GM08714 (cell line): Measurements from ENCODE around the gene SYCP2.

ENCODE experiments used
- H3K4me3 ChIP-seq: fragments of 200-500 bp; sonication (Bioruptor generic); 2 replicates; pipeline ENCODE4 v1.5.1; 2014; ENCODE audit warnings: mild to moderate bottlenecking, low read length, inconsistent platforms
- ZNF274 ChIP-seq: IDR thresholded peaks from 2 replicates; pipeline ENCODE4 v1.6.1; 2012; ENCODE audit warnings: mild to moderate bottlenecking, low read depth, low read length

Gene SYCP2

DNA sequence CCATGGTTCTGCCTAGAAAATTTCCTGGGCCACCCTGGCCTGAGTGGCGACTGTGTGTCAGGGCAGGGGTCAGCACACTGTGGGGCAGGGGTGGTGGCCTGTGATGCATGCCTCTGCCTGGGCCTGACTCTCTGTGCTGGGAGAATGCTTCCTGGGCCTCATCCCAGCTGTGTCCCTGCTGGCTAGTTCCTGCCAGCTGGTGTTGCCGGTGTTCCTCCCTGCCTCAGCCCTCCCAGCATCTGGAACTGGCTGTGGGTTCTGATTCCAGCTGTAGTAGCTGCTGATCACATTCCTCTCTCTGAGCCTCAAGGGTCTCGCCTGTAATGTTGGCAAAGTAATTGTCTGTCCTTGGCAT lies 101.5 kb downstream of the SYCP2 start:
- TF ChIP-seq ZNF274: no peak
- no peak overlapping the region for H3K4me3 ChIP-seq

DNA sequence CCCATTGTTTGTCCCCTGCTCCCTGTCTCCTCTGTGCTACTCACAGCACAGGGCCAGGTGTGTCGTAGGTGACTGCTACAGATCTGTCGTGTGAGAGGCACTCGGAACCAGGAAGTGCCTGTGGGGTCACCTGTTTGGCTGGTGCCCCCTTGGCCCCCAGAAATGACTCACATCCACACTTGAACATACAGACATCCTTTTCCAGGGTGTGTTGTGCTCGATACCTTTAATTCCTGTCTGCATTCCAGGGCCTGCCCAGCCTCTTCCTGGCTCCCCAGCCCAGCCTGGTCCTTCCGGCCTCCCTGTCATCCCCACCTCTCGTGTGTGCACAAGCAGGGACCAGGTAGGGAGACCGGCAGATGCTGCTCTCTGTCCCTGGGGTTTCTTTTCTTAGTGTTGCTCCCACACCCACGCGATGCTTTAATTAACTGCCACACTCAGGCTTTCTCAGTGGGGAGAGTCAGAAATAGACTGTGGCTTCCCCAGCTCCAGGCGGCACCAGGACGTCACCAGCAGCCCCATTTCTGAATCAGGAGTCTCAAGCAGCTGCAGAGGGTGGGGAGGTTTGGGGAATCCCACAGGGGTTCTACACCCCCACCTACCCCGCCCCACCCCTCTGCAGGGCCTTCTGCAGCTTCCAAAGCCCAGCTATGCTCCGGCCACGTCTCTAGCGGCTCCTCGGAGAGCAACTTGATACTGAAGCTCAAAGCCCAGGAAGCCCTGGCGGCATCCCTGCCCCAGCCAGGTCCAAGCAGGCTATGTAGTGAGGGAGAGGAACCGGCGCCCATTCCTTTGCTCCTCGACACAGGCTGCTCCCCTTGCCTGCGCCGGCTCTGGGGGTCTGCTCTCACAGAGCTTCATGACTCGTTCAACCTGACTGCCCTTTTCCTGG lies 102.2 kb downstream of the SYCP2 start:
- no peak overlapping the region for H3K4me3 ChIP-seq
- no peak for TF ChIP-seq ZNF274

DNA sequence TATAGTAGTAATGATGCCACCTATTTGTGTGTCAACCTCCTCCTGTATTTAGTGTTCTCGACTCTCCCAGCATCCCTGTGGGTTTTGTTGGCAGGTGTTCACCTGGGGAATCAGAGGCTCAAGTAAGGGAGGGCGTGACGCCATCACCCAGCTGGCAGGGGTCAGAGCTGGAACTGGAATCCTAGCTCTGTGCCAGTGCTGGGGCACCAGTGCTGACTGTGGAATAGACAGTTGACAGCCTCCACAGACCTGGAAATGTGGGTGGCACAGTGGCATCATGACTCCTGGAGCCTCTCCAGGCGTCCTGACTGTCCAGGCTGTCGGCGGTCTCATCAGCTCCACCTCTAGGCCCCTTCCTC lies 102.8 kb downstream of the SYCP2 start:
- H3K4me3 ChIP-seq: no peak overlapping the region
- TF ChIP-seq ZNF274: no peak

DNA sequence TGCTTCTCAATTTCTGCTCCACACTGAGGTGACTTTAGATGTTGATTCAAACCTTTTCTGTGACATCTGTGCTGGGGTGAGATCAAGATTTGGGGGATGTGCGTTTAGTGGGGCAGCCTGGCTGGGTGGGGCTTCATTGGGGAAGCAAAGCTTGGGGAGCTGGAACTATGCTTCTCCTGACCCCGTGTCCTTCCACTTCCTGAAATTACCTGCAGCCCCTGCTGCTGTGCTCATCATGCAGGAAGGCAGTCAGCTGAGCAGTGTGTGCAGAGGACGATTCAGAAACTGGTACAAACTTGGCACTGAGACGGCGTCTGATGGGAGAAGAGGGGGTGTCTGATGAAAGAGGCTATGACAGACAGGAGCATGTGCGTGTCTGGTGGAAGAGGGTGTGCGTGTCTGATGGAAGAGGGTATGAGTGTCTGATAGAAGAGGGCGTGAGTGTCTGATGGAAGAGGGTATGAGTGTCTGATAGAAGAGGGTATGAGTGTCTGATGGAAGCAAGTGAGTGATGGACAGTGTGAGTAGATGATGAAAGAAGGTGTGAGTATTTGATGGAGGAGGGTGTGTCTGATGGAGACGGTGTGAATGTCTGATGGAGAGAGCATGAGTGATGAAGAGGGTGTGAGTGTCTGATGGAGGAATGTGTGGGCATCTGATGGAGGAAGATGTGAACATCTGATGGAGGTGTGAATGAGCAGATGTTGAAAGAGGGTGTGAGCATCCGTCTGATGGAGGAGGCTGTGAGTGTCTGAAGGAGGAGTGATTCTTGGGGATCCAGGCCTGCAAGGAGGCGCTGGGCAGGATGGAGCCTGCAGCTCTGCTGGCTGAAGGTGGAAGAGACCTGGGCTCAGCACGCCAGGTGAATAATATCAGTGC lies 103.4 kb downstream of the SYCP2 start:
- TF ChIP-seq ZNF274: no peak
- H3K4me3 ChIP-seq: no peak overlapping the region

DNA sequence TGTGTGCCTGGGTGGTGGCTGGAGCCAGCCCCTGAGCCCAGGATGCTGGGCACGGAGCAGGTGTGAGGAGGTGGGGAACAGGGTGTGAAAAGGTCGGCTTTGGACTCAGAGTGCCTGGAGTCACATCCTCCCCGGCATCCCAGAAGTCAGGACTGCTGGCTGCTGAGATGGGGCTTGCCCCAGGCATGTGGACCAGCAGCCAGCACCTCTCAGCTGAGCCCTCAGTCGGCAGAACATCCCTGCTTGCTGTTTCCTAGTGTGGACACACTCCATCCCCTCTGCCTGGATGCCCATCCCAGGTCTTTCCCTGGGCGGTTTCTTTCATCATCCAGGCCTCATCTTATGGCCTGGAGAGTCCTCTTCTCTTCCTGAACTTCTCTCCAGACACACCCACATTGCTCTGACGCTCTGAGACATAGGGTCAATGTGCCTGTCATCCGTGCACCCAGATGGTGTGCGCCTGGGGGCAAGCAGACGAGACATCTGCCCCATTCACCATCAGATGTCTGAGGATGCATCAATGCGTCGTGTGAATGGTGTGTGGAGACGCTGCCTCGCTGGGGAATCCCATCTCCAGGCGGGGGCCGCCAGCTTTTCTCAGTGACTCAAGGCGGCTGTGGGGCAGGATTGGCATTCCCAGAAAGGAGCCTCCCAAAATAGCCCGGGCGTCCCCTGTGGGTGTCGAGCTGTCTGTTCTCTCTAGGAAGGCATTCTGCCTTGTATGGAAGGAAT lies 104.2 kb downstream of the SYCP2 start:
- H3K4me3 ChIP-seq: no peak overlapping the region
- TF ChIP-seq ZNF274: no peak

DNA sequence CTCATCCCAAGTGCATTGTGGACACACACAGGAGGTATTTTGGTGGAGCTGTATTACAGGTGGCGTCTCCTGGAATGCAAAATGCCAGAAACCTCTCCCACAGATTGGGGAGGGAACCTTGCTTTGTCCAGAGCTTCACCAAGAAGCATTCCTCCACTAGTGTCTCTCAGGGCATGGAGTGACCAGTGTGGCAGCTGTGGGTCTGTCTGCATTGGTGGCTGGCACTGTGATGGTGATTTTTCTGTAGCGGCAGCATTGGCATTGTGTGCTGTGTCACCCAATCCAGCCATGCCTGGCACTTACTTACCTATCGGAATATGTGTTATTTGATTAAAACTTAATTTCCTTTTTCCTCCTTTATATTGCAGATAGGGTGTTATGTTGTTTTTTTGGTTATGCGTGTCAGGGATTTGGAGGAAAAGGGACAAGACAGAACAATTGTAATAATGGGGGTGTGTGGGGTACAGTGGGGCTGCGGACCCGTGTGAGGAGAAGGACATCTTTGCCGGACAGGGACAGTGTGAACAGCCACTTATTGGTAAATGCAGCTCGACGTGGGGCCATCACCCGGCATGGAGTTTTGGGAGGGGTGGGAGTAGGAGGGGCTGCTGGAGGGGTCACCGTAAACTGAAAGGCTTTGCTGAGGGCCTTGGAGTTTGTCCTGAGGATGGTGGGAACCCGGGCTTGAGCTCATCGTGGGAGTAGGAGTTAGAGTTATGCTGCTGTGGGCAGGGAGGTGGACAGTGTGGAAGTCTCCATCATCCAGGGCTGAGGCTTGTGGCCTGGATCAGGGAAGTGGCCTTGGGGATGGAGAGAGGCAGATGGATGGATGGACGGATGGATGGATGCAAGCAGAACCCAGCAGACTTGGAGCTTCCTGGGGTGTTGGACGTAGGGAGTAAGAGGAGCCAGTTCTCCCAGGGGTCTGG lies 105.0 kb downstream of the SYCP2 start:
- H3K4me3 ChIP-seq: no peak overlapping the region
- TF ChIP-seq ZNF274: no peak

DNA sequence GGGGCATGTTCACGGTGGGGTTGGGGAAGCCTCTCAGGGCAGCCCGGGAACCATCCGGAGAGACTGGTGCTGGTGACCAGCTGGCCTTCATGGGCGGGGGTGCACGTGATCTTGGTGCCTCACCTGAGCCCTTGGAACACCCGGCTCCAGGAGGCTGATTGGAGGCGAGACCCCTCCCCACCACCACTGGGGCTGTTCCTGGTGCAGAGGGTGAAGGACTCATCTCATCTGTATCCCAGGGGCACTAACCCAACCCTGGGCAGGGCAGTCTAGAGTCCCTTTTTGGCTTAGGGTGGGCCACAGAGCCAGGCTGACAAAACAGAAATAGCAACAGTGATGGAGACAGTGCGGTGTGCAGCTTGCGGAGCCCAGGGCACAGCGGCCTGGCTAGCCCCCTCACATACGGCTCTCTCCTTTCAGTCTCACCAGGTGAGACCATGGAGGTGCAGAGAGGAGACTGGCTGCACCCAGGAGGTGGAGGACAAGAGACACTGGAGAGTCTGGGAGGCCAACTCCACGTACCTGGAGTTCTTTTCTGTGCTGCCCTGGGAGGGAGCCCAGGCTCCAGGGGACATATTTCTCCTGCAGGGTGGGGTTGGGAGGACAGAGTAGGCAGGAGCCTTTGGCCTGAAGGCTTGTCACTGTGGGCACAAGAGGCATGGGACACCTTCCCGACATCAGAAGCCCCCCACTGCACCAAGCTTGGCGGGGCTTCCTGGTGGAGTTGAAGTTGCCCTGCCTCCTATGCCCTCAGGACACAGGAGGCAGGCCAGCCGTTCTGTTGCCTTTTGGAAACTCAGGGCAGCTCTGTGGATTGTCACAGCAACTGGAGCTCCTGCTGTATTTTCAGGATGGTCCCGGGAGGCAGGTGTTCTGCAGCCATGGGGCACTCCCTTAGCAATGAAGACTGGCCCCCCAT lies 106.0 kb downstream of the SYCP2 start:
- no peak for TF ChIP-seq ZNF274
- no peak overlapping the region for H3K4me3 ChIP-seq

DNA sequence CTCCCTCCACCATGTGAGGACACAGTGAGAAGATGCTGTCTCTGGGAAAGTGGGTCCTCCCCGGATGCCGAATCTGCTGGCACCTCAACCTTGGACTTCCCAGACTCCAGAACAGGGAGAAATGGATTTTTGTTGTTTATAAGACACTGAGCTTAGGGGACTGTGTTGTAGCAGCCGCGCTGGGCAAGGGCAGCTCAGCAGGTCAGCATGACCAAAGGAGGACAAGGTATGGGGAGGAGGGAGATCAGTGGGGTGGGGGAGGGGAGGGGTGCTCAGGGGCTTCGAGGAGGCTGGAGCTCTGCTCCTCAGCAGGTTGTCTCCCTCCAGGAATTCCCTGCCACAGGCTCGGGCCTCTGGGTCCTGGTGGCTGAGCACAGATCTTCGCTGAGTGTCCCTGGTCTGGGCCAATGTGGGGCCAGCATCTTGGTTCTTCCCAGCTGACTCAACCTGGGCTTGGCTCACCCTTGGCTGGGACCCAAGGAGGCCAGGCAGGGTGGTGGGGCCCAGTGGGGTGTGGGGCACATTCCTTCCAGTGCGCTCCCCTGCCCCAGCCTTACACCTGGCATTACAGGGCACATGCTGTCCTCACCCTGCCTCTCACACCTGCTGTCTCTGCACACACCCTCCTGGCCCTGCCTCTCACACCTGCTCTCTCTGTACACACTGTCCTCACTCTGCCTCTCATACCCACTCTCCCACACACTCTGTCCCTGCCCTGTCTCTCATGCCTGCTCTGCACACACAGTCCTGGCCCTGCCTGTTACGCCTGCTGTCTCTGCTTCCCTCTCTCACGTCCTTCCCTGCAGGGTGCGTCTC lies 107.3 kb downstream of the SYCP2 start:
- H3K4me3 ChIP-seq: no peak overlapping the region
- no peak for TF ChIP-seq ZNF274

DNA sequence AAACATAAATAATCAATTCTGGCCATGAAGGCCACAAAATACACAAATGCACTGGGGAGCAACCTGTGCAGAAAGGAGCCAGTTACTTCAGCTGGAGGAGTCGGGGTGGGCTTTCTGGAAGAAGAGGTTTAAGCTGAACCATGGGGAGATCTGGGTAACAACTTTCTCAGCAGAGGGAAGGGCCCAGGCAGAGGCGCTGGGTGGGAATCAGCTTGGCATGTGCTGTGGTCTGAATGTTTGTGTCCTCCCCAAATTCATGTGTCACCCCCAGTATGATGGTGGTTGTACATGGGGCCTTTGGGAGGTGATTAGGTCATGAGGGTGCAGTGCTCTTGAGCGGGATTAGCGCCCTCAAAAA lies 107.9 kb downstream of the SYCP2 start:
- H3K4me3 ChIP-seq: no peak overlapping the region
- TF ChIP-seq ZNF274: no peak

DNA sequence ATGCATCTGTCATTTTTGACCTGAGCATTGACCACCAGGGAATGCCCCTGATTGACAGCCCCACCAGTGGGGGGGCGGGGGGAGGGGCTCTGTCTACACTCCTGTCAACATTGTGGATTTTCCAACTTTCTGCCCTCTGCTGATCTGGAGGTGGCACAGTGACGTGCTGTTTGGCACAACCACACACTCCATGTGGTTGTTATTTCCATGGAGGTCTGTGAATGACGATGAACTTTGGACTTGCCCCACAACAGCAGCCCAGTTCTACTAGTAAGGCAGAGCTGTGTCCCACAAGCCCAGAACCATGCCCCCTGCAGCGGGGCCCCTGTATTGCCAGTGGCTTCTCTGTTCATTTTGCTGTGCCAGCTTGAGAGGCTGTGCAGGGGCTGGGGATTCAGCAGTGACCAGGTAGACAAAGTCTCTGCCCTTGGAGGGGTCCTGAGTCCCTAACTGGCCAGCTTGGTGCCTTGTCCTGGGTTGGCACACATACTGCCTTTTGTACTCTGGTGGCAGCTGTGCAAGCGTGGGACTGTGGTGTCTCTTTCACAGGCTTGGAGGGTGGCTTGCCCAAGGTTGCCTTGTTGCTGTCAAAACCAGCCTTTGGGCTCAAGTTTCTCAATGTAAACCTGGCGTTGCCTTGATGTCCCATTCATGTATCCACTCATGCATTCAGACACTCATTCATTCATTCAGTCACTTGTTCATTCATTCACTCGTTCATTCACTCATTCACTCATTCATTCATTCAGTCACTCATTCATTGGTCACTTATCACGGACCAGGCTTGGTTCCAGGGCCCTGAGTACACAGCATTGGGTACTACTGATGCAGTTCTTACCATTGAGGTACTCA lies 108.5 kb downstream of the SYCP2 start:
- TF ChIP-seq ZNF274: no peak

More for the DNA sequence above, 108.5 kb downstream of the SYCP2 start:
- H3K4me3 ChIP-seq: no peak overlapping the region
